ENCODE data around the gene WDFY1. TPM values are rescaled to one million over a fixed set of nuclear protein-coding genes. Genes with fewer than 3 reads are reported as not detected.

Gene WDFY1
- total RNA-seq, 1 experiment from 2014 or later = 44.7 TPM

- Histone ChIP-seq H3K27ac (ENCODE audit: low read depth, low read length) (no peak overlapping the region), H3K27me3 (ENCODE audit: insufficient read depth, low read length) (no peaks in the 10 kb centered on the region), H2AFZ (ENCODE audit: low read depth, low read length, poor library complexity, severe bottlenecking) (no peak overlapping the region), H3K9me3 (ENCODE audit: control insufficient read depth in 1 of 2, insufficient read depth in 1 of 2, low read depth in 1 of 2, low read length in 2 of 2) (no peaks in the 10 kb centered on the region), H3K4me1 (ENCODE audit: control insufficient read depth in 1 of 2, insufficient read depth in 2 of 2, low read length in 2 of 2) (no peaks in the 10 kb centered on the region), H3K4me2 (ENCODE audit: low read length) (no peak overlapping the region), H3K9ac (ENCODE audit: low read length) (no peak overlapping the region), H3K79me2 (ENCODE audit: insufficient read depth, low read length) (no peaks in the 10 kb centered on the region), H3K36me3 (ENCODE audit: control insufficient read depth in 1 of 2, insufficient read depth in 2 of 2, low read length in 2 of 2) (peaks cover 20 to 23% of the 10 kb centered on the region in 2 experiments; a peak in 3 of 4 replicates), H4K20me1 (ENCODE audit: insufficient read depth) (no peaks in the 10 kb centered on the region), H3K9me2 (ENCODE audit: insufficient read depth) (no peaks in the 10 kb centered on the region), H3K4me3 (replicated peaks in 1 of 2; ENCODE audit: low read depth in 1 of 2, low read length in 2 of 2) (no peak overlapping the region)
- RAD21 ChIA-PET (ENCODE audit: low non-redundant PET in 1 of 2, low total read pairs in 2 of 2, uncharacterized antibody in 2 of 2, unreplicated experiment in 2 of 2) = no interaction called here
- no peak for ATAC-seq
- POLR2A ChIA-PET = no interaction called here
- TF ChIP-seq REST (IDR thresholded peaks at IDR 0.05; ENCODE audit: low read depth) (no peak), ZNF274 (IDR thresholded peaks at IDR 0.05; ENCODE audit: low read depth, low read length) (no peak), YY1 (IDR thresholded peaks at IDR 0.05; ENCODE audit: extremely low read depth, insufficient replicate concordance, low read depth, low read length) (no peak), EZH2phosphoT487 (IDR thresholded peaks at IDR 0.05; ENCODE audit: borderline replicate concordance) (no peak), SRF (IDR thresholded peaks at IDR 0.05; ENCODE audit: low read depth) (no peak)
- CTCF ChIA-PET = no interaction called here
- DNase-seq (ENCODE audit: low read depth, low spot score) = no peak
- BruUV-seq (replicated peaks) = no TSS peak
- intact Hi-C loops (cut with micrococcal nuclease) = no loop called here
Measured at GRCh38 chr2:223882715-223883114, 62.4 kb downstream of the WDFY1 start.

GRCh38 chr2:223880796-223881195 lies 64.3 kb downstream of the WDFY1 start:
- H4K20me1 ChIP-seq (ENCODE audit: insufficient read depth) = no peaks in the 10 kb centered on the region
- TF ChIP-seq YY1 (IDR thresholded peaks at IDR 0.05; ENCODE audit: extremely low read depth, insufficient replicate concordance, low read depth, low read length) (no peak), CTCF (IDR thresholded peaks at IDR 0.05 in 2 of 3, conservative IDR thresholded peaks at IDR 0.05 in 1 of 3; ENCODE audit: borderline replicate concordance in 1 of 3, insufficient read depth in 1 of 3, low read depth in 2 of 3, low read length in 2 of 3) (no peak), POLR2AphosphoS5 (IDR thresholded peaks at IDR 0.05; ENCODE audit: low read depth, low read length) (no peak), SIN3A (IDR thresholded peaks at IDR 0.05; ENCODE audit: low read depth) (no peak), EGR1 (IDR thresholded peaks at IDR 0.05; ENCODE audit: low read depth) (no peak), ELF1 (IDR thresholded peaks at IDR 0.05; ENCODE audit: borderline replicate concordance, low read depth) (no peak), ZNF274 (IDR thresholded peaks at IDR 0.05; ENCODE audit: low read depth, low read length) (no peak)
- no peak overlapping the region for H2AFZ ChIP-seq (ENCODE audit: low read depth, low read length, poor library complexity, severe bottlenecking)
- ChIA-PET RAD21 (ENCODE audit: low non-redundant PET in 1 of 2, low total read pairs in 2 of 2, uncharacterized antibody in 2 of 2, unreplicated experiment in 2 of 2) (no interaction called here), POLR2A (no interaction called here), CTCF (no interaction called here)
- ATAC-seq (no peak), DNase-seq (ENCODE audit: low read depth, low spot score) (no peak)
- no peaks in the 10 kb centered on the region for H3K9me2 ChIP-seq (ENCODE audit: insufficient read depth)
- no TSS peak for BruUV-seq (replicated peaks)
- no peaks in the 10 kb centered on the region for H3K27me3 ChIP-seq (ENCODE audit: insufficient read depth, low read length)
- peaks cover 25 to 30% of the 10 kb centered on the region in 2 experiments; a peak in 3 of 4 replicates for H3K36me3 ChIP-seq (ENCODE audit: control insufficient read depth in 1 of 2, insufficient read depth in 2 of 2, low read length in 2 of 2)
- H3K9ac ChIP-seq (ENCODE audit: low read length) = no peak overlapping the region
- H3K4me3 ChIP-seq (replicated peaks in 1 of 2; ENCODE audit: low read depth in 1 of 2, low read length in 2 of 2) = no peak overlapping the region
- no peak overlapping the region for H3K27ac ChIP-seq (ENCODE audit: low read depth, low read length)
- intact Hi-C loops (cut with micrococcal nuclease) = no loop called here
- H3K79me2 ChIP-seq (ENCODE audit: insufficient read depth, low read length) = no peaks in the 10 kb centered on the region
- H3K9me3 ChIP-seq (ENCODE audit: control insufficient read depth in 1 of 2, insufficient read depth in 1 of 2, low read depth in 1 of 2, low read length in 2 of 2) = no peaks in the 10 kb centered on the region
- H3K4me1 ChIP-seq (ENCODE audit: control insufficient read depth in 1 of 2, insufficient read depth in 2 of 2, low read length in 2 of 2) = no peaks in the 10 kb centered on the region
- H3K4me2 ChIP-seq (ENCODE audit: low read length) = no peak overlapping the region

Measured in HCT116 (cell line).